ENCODE measurements around the gene ZNF398. TPM values are rescaled to one million over a fixed set of nuclear protein-coding genes. Genes with fewer than 3 reads are reported as not detected.
A peak's percentile ranks its signal among the peaks of the same experiment; 100 is the strongest.

ZNF398 gene
- total and polyA plus RNA-seq, 10 of the 15 experiments (the other 5 are each of a cell fraction or from before 2014, with no cell fraction given) = 2.3 to 15.3 (median 10.0) TPM

GRCh38 chr7:149147752-149148653, 750 bp downstream of the ZNF398 start (continued):
- TF ChIP-seq MYB (IDR thresholded peaks at IDR 0.05; ENCODE audit: borderline replicate concordance, low read depth, low read length) (no peak), POU2F2 (IDR thresholded peaks at IDR 0.05; ENCODE audit: borderline replicate concordance, low read depth, low read length) (no peak), STAT3 (IDR thresholded peaks at IDR 0.05; ENCODE audit: low read depth, low read length) (no peak), CBX5 (IDR thresholded peaks at IDR 0.05; ENCODE audit: low read depth) (peak; percentile 73; the same call in 1 of the 2 replicates), MTA2 (IDR thresholded peaks at IDR 0.05; ENCODE audit: low read depth) (no peak), TCF12 (IDR thresholded peaks at IDR 0.05; ENCODE audit: low read depth, low read length) (0 out of 2 replicates have a peak, but pooled peaks have one; percentile 1), SKIL (IDR thresholded peaks at IDR 0.05; ENCODE audit: low read depth, poor library complexity, severe bottlenecking) (no peak), NBN (IDR thresholded peaks at IDR 0.05) (no peak), RFX5 (IDR thresholded peaks at IDR 0.05; ENCODE audit: low read depth, low read length) (no peak), NR2C1 (IDR thresholded peaks at IDR 0.05) (no peak), YY1 (IDR thresholded peaks at IDR 0.05; ENCODE audit: low read depth, low read length) (peak; percentile 79), FOS (IDR thresholded peaks at IDR 0.05; ENCODE audit: borderline replicate concordance, extremely low read depth, insufficient read length) (no peak), SIN3A (IDR thresholded peaks at IDR 0.05; ENCODE audit: low read depth, low read length) (peak; percentile 56; the same call in 1 of the 2 replicates), BMI1 (IDR thresholded peaks at IDR 0.05; ENCODE audit: borderline replicate concordance) (peak; percentile 77), IKZF2 (IDR thresholded peaks at IDR 0.05) (0 out of 4 replicates have a peak, but pooled peaks of 1 of the 2 experiments have one; percentile 15), FOXK2 (IDR thresholded peaks at IDR 0.05) (no peak), PAX5 (IDR thresholded peaks at IDR 0.05; ENCODE audit: borderline replicate concordance, low read depth, low read length) (0 out of 2 replicates have a peak, but pooled peaks have one; percentile 6), NR2C2 (IDR thresholded peaks at IDR 0.05; ENCODE audit: borderline replicate concordance, control insufficient read depth, insufficient read length, low read depth) (no peak), ZNF207 (IDR thresholded peaks at IDR 0.05; ENCODE audit: borderline replicate concordance) (no peak), KDM1A (IDR thresholded peaks at IDR 0.05; ENCODE audit: borderline replicate concordance) (no peak), E2F4 (IDR thresholded peaks at IDR 0.05; ENCODE audit: low read depth, low read length) (no peak), TBL1XR1 (IDR thresholded peaks at IDR 0.05; ENCODE audit: low read depth, low read length) (no peak), TARDBP (IDR thresholded peaks at IDR 0.05; ENCODE audit: borderline replicate concordance) (no peak), ZBTB40 (IDR thresholded peaks at IDR 0.05; ENCODE audit: borderline replicate concordance) (no peak), YBX1 (IDR thresholded peaks at IDR 0.05) (no peak)
